GM19043 (cell line): ENCODE measurements around the gene CNTD1.

Experiments used
- ATAC-seq: cut with Tn5 transposase; IDR thresholded peaks from one replicate; pipeline ENCODE4 v1.9.1; 2021; ENCODE audit warnings: low read depth; ENCODE audit not compliant: unreplicated experiment

CNTD1 gene

GRCh38 chr17:42779304-42779935, 19.2 kb upstream of the CNTD1 start:
- ATAC-seq: no peak

- ATAC-seq: no peak
Measured at GRCh38 chr17:42779936-42780850, 18.5 kb upstream of the CNTD1 start, which contains the start of gene WNK4. WNK4 (plus strand) TSS chr17:42780610; CDS start chr17:42780699, 89 bp downstream.

GRCh38 chr17:42780851-42781638, 17.6 kb upstream of the CNTD1 start:
- ATAC-seq: no peak

DNA sequence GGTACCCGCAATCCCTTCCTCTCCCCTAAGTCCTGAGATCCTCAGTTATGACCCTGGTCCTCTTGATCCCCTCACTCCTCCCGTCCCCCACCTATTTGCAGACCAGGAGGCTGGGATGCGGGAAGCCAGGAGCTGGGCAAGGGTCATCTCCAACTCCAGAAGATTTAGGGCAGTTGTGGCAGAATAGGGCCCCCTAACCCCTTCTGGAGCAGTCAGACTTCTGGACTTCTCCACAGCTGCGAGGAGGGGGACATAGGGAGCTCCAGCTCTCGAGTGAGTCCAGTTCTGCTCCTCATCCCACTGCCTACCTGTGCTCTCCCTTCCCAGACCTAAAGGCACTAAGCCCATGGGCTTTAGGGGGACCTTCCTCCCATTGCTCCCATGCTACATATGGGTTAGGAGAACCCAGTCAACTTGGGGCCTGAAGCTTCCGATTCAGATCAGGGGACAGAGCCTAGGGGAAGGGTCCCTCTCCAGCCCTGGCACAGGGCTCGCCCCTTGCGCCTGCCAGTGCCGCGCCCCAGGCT, 17.0 kb upstream of the CNTD1 start:
- no peak for ATAC-seq

- no peak for ATAC-seq
Measured at GRCh38 chr17:42782166-42783061, 16.2 kb upstream of the CNTD1 start.

GRCh38 chr17:42783062-42783790, 15.4 kb upstream of the CNTD1 start:
- no peak for ATAC-seq

- ATAC-seq: no peak
Measured at GRCh38 chr17:42783791-42784138, 14.9 kb upstream of the CNTD1 start.

- ATAC-seq: no peak
Measured at GRCh38 chr17:42784409-42784808, 14.3 kb upstream of the CNTD1 start.

- ATAC-seq: no peak
Measured at GRCh38 chr17:42784811-42785592, 13.7 kb upstream of the CNTD1 start.

DNA sequence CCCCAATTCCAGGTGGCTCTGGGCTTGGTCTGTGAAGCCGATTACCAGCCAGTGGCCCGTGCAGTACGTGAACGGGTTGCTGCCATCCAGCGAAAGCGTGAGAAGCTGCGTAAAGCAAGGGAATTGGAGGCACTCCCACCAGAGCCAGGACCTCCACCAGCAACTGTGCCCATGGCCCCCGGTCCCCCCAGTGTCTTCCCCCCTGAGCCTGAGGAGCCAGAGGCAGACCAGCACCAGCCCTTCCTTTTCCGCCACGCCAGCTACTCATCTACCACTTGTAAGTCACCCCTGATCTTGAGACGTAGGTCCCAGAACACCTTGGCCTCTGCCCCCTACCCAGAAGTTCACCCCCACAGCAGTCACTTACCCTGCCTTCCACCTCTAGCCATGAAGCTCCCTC, 11.4 kb upstream of the CNTD1 start:
- no peak for ATAC-seq

- no peak for ATAC-seq
Measured at GRCh38 chr17:42791948-42792347, 6.7 kb upstream of the CNTD1 start.

GRCh38 chr17:42792545-42792944, 6.1 kb upstream of the CNTD1 start:
- ATAC-seq: no peak

- ATAC-seq: no peak
Measured at GRCh38 chr17:42795061-42795460, 3.6 kb upstream of the CNTD1 start.

- ATAC-seq: no peak
Measured at GRCh38 chr17:42795465-42795864, 3.2 kb upstream of the CNTD1 start.

GRCh38 chr17:42796066-42796758, 2.4 kb upstream of the CNTD1 start:
- ATAC-seq: no peak

- ATAC-seq: no peak
Measured at GRCh38 chr17:42797067-42798007, 1.3 kb upstream of the CNTD1 start.

DNA sequence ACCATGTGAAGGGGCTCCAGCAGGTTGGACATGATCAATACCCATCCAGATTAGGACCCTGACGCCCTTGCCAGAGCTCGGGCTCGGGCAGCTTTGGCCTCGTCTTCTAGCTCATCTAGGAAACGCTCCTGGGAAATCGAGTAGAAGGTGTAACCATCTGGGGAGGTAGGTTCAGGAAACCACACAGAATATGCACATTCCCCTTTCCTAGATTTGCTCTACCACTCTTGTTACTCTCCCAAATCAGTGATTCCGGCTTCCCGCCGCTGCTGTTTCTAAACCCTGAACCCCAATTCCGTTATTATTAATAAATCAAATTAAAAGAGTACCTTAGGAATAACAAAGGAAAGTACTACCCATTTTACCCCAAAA, 664 bp upstream of the CNTD1 start:
- no peak for ATAC-seq
